ENCODE data around the gene PPP1R7. TPM values are rescaled to one million over a fixed set of nuclear protein-coding genes. Genes with fewer than 3 reads are reported as not detected.

The PPP1R7 gene
- total RNA-seq, 1 experiment from 2014 or later = 49.1 TPM

DNA sequence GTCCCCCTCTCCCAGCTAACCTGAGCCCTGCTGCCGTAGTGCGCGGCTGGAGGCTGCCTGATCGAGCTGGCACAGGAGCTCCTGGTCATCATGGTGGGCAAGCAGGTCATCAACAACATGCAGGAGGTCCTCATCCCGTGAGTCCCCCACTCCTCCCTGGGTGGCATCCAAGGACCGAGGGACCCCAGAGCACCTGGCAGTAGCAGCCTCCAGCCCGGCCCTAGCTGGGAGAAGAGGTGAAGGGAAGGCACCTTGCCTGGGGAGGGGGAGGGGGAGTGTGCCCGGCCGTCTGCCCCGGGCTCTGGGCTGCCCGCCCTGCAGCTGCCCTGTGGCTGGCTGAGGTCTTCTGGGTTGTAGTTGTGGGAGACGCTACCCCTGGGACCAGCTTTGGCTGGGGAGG is 64.5 kb downstream of the PPP1R7 start:
- CTCF ChIA-PET = interaction anchor here (1.1 to 2.2 kb wide), 3 partner anchors 34 to 363 kb away, joined by 3 to 5 read pairs (median 3); no protein-coding TSS in a partner anchor
- H3K4me3 Mint-ChIP-seq = no peak overlapping the region
- peaks cover 25% of the 10 kb centered on the region for H3K4me1 Mint-ChIP-seq
- DNase-seq (ENCODE audit: low spot score) = no peak
- ATAC-seq = no peak
- H3K27ac Mint-ChIP-seq = no peak overlapping the region
- H3K27me3 Mint-ChIP-seq (ENCODE audit: low read depth) = peaks cover 5% of the 10 kb centered on the region
- POLR2A ChIA-PET = no interaction called here
- H3K36me3 Mint-ChIP-seq = peaks cover under 1% of the 10 kb centered on the region; the same call in 1 of the 2 replicates
- peaks cover under 1% of the 10 kb centered on the region; the same call in 1 of the 2 replicates for H3K9me3 Mint-ChIP-seq
- TF ChIP-seq, protein P1, sequence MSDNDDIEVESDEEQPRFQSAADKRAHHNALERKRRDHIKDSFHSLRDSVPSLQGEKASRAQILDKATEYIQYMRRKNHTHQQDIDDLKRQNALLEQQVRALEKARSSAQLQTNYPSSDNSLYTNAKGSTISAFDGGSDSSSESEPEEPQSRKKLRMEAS (CRISPR knock-in tag; IDR thresholded peaks at IDR 0.05) = no peak
- TF ChIP-seq GABPB1 (CRISPR knock-in tag; IDR thresholded peaks at IDR 0.05) (no peak), TCF7 (CRISPR knock-in tag; IDR thresholded peaks at IDR 0.05; ENCODE audit: low read depth) (no peak), ZBTB21 (CRISPR knock-in tag; IDR thresholded peaks at IDR 0.05; ENCODE audit: borderline replicate concordance) (no peak), JAZF1 (CRISPR knock-in tag; IDR thresholded peaks at IDR 0.05) (no peak), ESRRA (CRISPR knock-in tag; IDR thresholded peaks at IDR 0.05; ENCODE audit: borderline replicate concordance) (no peak), MXD4 (CRISPR knock-in tag; IDR thresholded peaks at IDR 0.05; ENCODE audit: borderline replicate concordance) (no peak), FOXK1 (CRISPR knock-in tag; IDR thresholded peaks at IDR 0.05) (no peak), HMGA2 (CRISPR knock-in tag; IDR thresholded peaks at IDR 0.05) (no peak), NFYB (CRISPR knock-in tag; conservative IDR thresholded peaks at IDR 0.05; ENCODE audit: low read depth) (no peak), SOX15 (CRISPR knock-in tag; IDR thresholded peaks at IDR 0.05) (no peak), GRHL2 (CRISPR knock-in tag; IDR thresholded peaks at IDR 0.05; ENCODE audit: insufficient replicate concordance, severe bottlenecking) (no peak), NFATC4 (CRISPR knock-in tag; IDR thresholded peaks at IDR 0.05) (no peak)
- TF ChIP-seq, protein P2, sequence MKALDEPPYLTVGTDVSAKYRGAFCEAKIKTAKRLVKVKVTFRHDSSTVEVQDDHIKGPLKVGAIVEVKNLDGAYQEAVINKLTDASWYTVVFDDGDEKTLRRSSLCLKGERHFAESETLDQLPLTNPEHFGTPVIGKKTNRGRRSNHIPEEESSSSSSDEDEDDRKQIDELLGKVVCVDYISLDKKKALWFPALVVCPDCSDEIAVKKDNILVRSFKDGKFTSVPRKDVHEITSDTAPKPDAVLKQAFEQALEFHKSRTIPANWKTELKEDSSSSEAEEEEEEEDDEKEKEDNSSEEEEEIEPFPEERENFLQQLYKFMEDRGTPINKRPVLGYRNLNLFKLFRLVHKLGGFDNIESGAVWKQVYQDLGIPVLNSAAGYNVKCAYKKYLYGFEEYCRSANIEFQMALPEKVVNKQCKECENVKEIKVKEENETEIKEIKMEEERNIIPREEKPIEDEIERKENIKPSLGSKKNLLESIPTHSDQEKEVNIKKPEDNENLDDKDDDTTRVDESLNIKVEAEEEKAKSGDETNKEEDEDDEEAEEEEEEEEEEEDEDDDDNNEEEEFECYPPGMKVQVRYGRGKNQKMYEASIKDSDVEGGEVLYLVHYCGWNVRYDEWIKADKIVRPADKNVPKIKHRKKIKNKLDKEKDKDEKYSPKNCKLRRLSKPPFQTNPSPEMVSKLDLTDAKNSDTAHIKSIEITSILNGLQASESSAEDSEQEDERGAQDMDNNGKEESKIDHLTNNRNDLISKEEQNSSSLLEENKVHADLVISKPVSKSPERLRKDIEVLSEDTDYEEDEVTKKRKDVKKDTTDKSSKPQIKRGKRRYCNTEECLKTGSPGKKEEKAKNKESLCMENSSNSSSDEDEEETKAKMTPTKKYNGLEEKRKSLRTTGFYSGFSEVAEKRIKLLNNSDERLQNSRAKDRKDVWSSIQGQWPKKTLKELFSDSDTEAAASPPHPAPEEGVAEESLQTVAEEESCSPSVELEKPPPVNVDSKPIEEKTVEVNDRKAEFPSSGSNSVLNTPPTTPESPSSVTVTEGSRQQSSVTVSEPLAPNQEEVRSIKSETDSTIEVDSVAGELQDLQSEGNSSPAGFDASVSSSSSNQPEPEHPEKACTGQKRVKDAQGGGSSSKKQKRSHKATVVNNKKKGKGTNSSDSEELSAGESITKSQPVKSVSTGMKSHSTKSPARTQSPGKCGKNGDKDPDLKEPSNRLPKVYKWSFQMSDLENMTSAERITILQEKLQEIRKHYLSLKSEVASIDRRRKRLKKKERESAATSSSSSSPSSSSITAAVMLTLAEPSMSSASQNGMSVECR (CRISPR knock-in tag; IDR thresholded peaks at IDR 0.05; ENCODE audit: borderline replicate concordance) = no peak
- TF ChIP-seq, protein P3, sequence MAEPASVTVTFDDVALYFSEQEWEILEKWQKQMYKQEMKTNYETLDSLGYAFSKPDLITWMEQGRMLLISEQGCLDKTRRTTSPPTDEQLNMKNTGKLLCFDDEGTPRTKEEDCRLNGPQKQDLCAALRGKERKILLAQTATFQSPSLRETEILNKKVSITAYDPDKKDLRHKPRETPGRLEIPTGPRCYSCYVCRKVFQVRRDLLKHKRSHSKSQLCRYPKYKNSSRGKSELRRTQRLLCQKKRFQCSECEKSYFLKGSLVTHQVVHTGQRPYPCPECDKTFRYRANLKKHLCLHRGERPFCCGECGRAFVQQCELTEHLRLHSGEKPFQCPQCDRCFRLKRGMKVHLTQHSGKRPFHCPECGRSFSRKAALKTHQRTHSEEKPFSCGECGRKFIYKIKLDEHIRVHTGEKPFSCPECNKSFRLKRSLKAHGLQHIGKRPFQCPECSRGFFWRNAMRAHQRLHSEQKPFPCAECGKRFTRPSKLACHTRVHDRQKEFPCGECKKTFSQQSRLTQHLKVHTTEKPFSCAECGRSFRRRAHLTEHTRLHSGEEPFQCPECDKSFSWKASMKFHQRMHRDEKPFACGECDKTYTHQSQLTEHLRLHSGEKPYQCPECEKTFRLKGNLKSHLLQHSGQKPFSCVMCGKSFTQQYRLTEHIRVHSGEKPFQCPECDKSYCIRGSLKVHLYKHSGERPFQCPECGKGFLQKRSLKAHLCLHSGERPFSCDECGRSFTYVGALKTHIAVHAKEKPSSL (CRISPR knock-in tag; conservative IDR thresholded peaks at IDR 0.05) = no peak
- TF ChIP-seq, protein P4, sequence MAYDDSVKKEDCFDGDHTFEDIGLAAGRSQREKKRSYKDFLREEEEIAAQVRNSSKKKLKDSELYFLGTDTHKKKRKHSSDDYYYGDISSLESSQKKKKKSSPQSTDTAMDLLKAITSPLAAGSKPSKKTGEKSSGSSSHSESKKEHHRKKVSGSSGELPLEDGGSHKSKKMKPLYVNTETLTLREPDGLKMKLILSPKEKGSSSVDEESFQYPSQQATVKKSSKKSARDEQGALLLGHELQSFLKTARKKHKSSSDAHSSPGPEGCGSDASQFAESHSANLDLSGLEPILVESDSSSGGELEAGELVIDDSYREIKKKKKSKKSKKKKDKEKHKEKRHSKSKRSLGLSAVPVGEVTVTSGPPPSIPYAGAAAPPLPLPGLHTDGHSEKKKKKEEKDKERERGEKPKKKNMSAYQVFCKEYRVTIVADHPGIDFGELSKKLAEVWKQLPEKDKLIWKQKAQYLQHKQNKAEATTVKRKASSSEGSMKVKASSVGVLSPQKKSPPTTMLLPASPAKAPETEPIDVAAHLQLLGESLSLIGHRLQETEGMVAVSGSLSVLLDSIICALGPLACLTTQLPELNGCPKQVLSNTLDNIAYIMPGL (CRISPR knock-in tag; IDR thresholded peaks at IDR 0.05) = no peak
- TF ChIP-seq, protein P5, sequence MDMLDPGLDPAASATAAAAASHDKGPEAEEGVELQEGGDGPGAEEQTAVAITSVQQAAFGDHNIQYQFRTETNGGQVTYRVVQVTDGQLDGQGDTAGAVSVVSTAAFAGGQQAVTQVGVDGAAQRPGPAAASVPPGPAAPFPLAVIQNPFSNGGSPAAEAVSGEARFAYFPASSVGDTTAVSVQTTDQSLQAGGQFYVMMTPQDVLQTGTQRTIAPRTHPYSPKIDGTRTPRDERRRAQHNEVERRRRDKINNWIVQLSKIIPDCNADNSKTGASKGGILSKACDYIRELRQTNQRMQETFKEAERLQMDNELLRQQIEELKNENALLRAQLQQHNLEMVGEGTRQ (CRISPR knock-in tag; IDR thresholded peaks at IDR 0.05) = no peak
- TF ChIP-seq, protein P6, sequence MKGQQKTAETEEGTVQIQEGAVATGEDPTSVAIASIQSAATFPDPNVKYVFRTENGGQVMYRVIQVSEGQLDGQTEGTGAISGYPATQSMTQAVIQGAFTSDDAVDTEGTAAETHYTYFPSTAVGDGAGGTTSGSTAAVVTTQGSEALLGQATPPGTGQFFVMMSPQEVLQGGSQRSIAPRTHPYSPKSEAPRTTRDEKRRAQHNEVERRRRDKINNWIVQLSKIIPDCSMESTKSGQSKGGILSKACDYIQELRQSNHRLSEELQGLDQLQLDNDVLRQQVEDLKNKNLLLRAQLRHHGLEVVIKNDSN (CRISPR knock-in tag; IDR thresholded peaks at IDR 0.05) = no peak
- TF ChIP-seq, protein P7, sequence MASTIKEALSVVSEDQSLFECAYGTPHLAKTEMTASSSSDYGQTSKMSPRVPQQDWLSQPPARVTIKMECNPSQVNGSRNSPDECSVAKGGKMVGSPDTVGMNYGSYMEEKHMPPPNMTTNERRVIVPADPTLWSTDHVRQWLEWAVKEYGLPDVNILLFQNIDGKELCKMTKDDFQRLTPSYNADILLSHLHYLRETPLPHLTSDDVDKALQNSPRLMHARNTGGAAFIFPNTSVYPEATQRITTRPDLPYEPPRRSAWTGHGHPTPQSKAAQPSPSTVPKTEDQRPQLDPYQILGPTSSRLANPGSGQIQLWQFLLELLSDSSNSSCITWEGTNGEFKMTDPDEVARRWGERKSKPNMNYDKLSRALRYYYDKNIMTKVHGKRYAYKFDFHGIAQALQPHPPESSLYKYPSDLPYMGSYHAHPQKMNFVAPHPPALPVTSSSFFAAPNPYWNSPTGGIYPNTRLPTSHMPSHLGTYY (CRISPR knock-in tag; IDR thresholded peaks at IDR 0.05) = no peak

Data from WTC11 (cell line).